Measurements from ENCODE around the gene ZFYVE19.

Gene ZFYVE19

GRCh38 chr15:40769274-40770146 is 37.4 kb upstream of the ZFYVE19 start, which contains the start of gene C15orf62:
Gene C15orf62, plus strand, starts transcription at chr15:40769980. Its CDS starts 516 bp downstream, at chr15:40770496.
- Histone ChIP-seq H3K27ac (ENCODE audit: low read length) (no peak within 1 kb of the TSS), H3K4me3 (ENCODE audit: low read length) (no peak within 1 kb of the TSS), H3K27me3 (ENCODE audit: control insufficient read depth, insufficient read depth, low read length) (peaks cover 5% of the 10 kb centered on the region), H3K36me3 (ENCODE audit: control insufficient read depth, low read depth, low read length) (peaks cover 8% of the 10 kb centered on the region), H3K9me3 (ENCODE audit: control insufficient read depth, low read depth, low read length) (no peaks in the 10 kb centered on the region), H3K9ac (ENCODE audit: low read length) (no peak within 1 kb of the TSS), H3K4me1 (ENCODE audit: control insufficient read depth, low read depth, low read length) (peaks cover 10% of the 10 kb centered on the region)

DNA sequence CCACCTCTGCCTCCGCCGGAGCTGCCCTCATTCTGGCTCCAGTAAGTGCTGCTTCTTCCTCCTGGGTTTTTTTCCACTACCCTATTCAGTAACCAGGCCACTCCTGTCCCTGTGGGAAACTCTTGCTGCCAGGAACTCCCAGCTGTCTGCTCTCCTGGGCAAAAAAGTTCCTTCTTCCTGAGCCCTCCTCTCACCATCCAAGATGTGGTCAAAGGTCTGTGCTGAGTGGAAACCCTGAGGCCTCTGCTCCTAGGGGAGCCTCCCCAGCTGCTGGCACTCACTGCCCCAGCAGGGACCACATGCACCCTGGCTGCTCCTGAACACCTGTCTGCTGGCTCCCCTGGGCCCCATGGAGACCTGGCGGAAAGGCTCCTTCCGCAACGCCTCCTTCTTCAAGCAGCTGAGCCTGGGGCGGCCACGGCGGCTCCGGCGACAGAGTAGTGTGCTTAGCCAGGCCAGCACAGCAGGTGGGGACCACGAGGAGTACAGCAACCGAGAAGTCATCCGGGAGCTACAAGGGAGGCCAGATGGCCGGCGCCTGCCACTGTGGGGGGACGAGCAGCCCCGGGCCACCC is 36.7 kb upstream of the ZFYVE19 start:
- Histone ChIP-seq H3K9me3 (ENCODE audit: control insufficient read depth, low read depth, low read length) (no peaks in the 10 kb centered on the region), H3K27me3 (ENCODE audit: control insufficient read depth, insufficient read depth, low read length) (no peaks in the 10 kb centered on the region), H3K4me3 (ENCODE audit: low read length) (no peak overlapping the region), H3K27ac (ENCODE audit: low read length) (no peak overlapping the region), H3K4me1 (ENCODE audit: control insufficient read depth, low read depth, low read length) (peaks cover 10% of the 10 kb centered on the region), H3K9ac (ENCODE audit: low read length) (no peak overlapping the region), H3K36me3 (ENCODE audit: control insufficient read depth, low read depth, low read length) (peaks cover 15% of the 10 kb centered on the region)

- Histone ChIP-seq H3K27me3 (ENCODE audit: control insufficient read depth, insufficient read depth, low read length) (no peaks in the 10 kb centered on the region), H3K4me1 (ENCODE audit: control insufficient read depth, low read depth, low read length) (peaks cover 1% of the 10 kb centered on the region), H3K4me3 (ENCODE audit: low read length) (no peak overlapping the region), H3K27ac (ENCODE audit: low read length) (no peak overlapping the region), H3K9me3 (ENCODE audit: control insufficient read depth, low read depth, low read length) (no peaks in the 10 kb centered on the region), H3K36me3 (ENCODE audit: control insufficient read depth, low read depth, low read length) (peaks cover 24% of the 10 kb centered on the region), H3K9ac (ENCODE audit: low read length) (no peak overlapping the region)
Observed at GRCh38 chr15:40771242-40771641, 35.6 kb upstream of the ZFYVE19 start.

- Histone ChIP-seq H3K9ac (ENCODE audit: low read length) (no peak overlapping the region), H3K4me1 (ENCODE audit: control insufficient read depth, low read depth, low read length) (no peaks in the 10 kb centered on the region), H3K36me3 (ENCODE audit: control insufficient read depth, low read depth, low read length) (peaks cover 31% of the 10 kb centered on the region), H3K27me3 (ENCODE audit: control insufficient read depth, insufficient read depth, low read length) (no peaks in the 10 kb centered on the region), H3K27ac (ENCODE audit: low read length) (no peak overlapping the region), H3K9me3 (ENCODE audit: control insufficient read depth, low read depth, low read length) (no peaks in the 10 kb centered on the region), H3K4me3 (ENCODE audit: low read length) (no peak overlapping the region)
Observed at GRCh38 chr15:40772014-40772413, 34.9 kb upstream of the ZFYVE19 start.

- Histone ChIP-seq H3K4me3 (ENCODE audit: low read length) (no peak overlapping the region), H3K4me1 (ENCODE audit: control insufficient read depth, low read depth, low read length) (no peaks in the 10 kb centered on the region), H3K27ac (ENCODE audit: low read length) (no peak overlapping the region), H3K9me3 (ENCODE audit: control insufficient read depth, low read depth, low read length) (no peaks in the 10 kb centered on the region), H3K9ac (ENCODE audit: low read length) (no peak overlapping the region), H3K27me3 (ENCODE audit: control insufficient read depth, insufficient read depth, low read length) (no peaks in the 10 kb centered on the region), H3K36me3 (ENCODE audit: control insufficient read depth, low read depth, low read length) (peaks cover 37% of the 10 kb centered on the region)
Observed at GRCh38 chr15:40773496-40773895, 33.4 kb upstream of the ZFYVE19 start.

GRCh38 chr15:40773902-40774301 is 33.0 kb upstream of the ZFYVE19 start:
- Histone ChIP-seq H3K36me3 (ENCODE audit: control insufficient read depth, low read depth, low read length) (peaks cover 41% of the 10 kb centered on the region), H3K27me3 (ENCODE audit: control insufficient read depth, insufficient read depth, low read length) (no peaks in the 10 kb centered on the region)

DNA sequence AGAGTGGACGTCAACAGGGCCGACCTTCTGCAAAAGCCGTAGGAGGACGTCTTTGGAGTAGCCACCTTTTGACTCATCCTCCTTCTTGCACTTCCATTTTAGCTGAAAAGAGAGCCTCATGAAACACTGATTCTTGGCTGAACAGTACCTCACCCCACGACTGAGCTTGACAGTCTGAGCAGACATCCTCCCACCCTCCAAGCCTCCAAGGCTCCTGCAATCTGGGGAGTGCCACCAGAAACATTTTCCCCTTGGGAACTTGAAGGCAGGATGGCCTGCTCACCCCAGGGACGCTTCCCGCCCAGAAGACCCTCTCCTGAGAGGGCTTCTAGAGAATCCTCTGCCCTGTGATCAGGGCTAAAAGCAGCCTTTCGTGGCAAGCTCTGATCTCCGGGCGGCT is 31.9 kb upstream of the ZFYVE19 start:
- H3K36me3 ChIP-seq (ENCODE audit: control insufficient read depth, low read depth, low read length): peaks cover 48% of the 10 kb centered on the region
- H3K9ac ChIP-seq (ENCODE audit: low read length): no peak overlapping the region

More at GRCh38 chr15:40773902-40774301, 33.0 kb upstream of the ZFYVE19 start:
- Histone ChIP-seq H3K4me3 (ENCODE audit: low read length) (no peak overlapping the region), H3K9me3 (ENCODE audit: control insufficient read depth, low read depth, low read length) (no peaks in the 10 kb centered on the region), H3K9ac (ENCODE audit: low read length) (no peak overlapping the region), H3K4me1 (ENCODE audit: control insufficient read depth, low read depth, low read length) (no peaks in the 10 kb centered on the region), H3K27ac (ENCODE audit: low read length) (no peak overlapping the region)

DNA sequence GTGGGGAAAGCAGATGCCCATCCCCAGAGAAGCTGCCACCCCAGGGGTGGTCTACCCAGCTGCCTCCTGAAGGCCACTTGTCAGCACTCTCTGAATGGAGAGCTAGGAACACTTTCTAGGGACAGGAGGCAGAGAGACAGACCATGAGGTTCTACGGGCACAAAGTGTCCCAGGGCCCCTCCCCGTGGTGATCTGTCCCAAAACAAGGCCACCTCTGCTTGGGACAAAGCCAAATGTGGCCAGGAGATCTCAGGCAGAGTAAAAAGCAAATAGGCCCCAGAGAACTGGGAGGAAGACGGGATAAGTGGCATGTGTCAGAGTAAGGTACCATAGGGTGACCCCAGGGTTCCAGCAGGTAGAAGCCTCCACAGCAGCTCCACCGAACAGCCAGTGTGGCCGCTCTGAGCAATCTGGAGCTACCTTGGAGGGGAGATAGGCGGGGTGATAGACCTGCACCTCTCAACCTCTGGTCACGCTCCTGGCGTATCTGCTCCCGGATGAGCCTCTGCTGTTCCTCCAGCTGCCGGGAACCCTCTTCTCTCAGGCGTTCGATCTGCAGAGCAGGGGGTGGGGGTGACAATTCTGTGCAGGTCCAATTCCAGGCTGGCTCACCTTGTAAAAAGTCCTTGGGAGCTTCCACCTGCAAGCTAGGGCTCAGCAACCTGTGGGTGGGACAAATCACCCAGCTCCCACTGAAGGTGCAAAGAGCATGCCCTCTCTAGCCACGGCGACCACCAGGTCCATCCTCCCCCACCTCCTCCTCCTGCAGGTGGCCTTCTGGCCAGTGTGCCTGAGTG is 31.0 kb upstream of the ZFYVE19 start:
- no peak overlapping the region for H3K4me3 ChIP-seq (ENCODE audit: low read length)
- H3K4me1 ChIP-seq (ENCODE audit: control insufficient read depth, low read depth, low read length): no peaks in the 10 kb centered on the region
- H3K9me3 ChIP-seq (ENCODE audit: control insufficient read depth, low read depth, low read length): no peaks in the 10 kb centered on the region
- no peak overlapping the region for H3K9ac ChIP-seq (ENCODE audit: low read length)
- H3K27me3 ChIP-seq (ENCODE audit: control insufficient read depth, insufficient read depth, low read length): no peaks in the 10 kb centered on the region
- H3K36me3 ChIP-seq (ENCODE audit: control insufficient read depth, low read depth, low read length): peaks cover 48% of the 10 kb centered on the region
- no peak overlapping the region for H3K27ac ChIP-seq (ENCODE audit: low read length)

More for the DNA sequence above, 31.9 kb upstream of the ZFYVE19 start:
- Histone ChIP-seq H3K9me3 (ENCODE audit: control insufficient read depth, low read depth, low read length) (no peaks in the 10 kb centered on the region), H3K4me1 (ENCODE audit: control insufficient read depth, low read depth, low read length) (no peaks in the 10 kb centered on the region), H3K27me3 (ENCODE audit: control insufficient read depth, insufficient read depth, low read length) (no peaks in the 10 kb centered on the region), H3K4me3 (ENCODE audit: low read length) (no peak overlapping the region), H3K27ac (ENCODE audit: low read length) (no peak overlapping the region)

GRCh38 chr15:40776537-40777141 is 30.2 kb upstream of the ZFYVE19 start:
- no peak overlapping the region for H3K4me3 ChIP-seq (ENCODE audit: low read length)
- no peaks in the 10 kb centered on the region for H3K9me3 ChIP-seq (ENCODE audit: control insufficient read depth, low read depth, low read length)
- H3K9ac ChIP-seq (ENCODE audit: low read length): no peak overlapping the region
- no peak overlapping the region for H3K27ac ChIP-seq (ENCODE audit: low read length)
- H3K36me3 ChIP-seq (ENCODE audit: control insufficient read depth, low read depth, low read length): peaks cover 48% of the 10 kb centered on the region
- H3K4me1 ChIP-seq (ENCODE audit: control insufficient read depth, low read depth, low read length): no peaks in the 10 kb centered on the region
- no peaks in the 10 kb centered on the region for H3K27me3 ChIP-seq (ENCODE audit: control insufficient read depth, insufficient read depth, low read length)

DNA sequence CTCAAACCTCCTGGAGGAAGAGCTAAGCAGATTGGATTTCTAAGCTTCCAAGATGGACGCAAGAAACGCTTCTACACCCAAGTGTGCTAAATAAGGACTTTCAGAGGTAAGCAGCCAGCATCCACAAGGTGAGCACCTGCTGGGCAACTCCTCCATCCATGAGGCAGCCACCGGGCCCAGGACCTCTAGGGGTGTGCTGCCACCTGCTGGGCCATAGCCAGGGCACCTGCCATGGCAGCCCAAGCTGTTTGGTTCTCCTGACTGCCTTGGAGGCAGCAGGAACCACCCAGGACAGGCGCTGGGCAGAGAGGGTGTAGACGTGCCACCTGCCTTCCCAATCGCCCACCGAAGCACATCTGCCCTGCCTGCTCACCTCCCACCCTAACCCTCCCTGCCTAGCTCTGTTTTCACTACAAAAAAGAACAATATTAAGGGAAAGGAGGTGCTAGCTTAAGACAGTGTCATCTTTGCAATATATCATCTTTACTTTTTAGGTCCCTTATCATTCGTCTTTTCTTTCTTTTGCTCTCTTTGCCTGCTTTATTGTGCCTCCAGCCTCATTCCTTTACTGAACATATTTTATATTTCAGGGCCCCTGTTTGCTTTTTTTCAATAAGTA is 24.2 kb upstream of the ZFYVE19 start:
- Histone ChIP-seq H3K4me1 (ENCODE audit: control insufficient read depth, low read depth, low read length) (peaks cover 15% of the 10 kb centered on the region), H3K4me3 (ENCODE audit: low read length) (no peak overlapping the region), H3K9ac (ENCODE audit: low read length) (no peak overlapping the region), H3K36me3 (ENCODE audit: control insufficient read depth, low read depth, low read length) (peaks cover 14% of the 10 kb centered on the region), H3K9me3 (ENCODE audit: control insufficient read depth, low read depth, low read length) (no peaks in the 10 kb centered on the region), H3K27ac (ENCODE audit: low read length) (no peak overlapping the region), H3K27me3 (ENCODE audit: control insufficient read depth, insufficient read depth, low read length) (no peaks in the 10 kb centered on the region)

DNA sequence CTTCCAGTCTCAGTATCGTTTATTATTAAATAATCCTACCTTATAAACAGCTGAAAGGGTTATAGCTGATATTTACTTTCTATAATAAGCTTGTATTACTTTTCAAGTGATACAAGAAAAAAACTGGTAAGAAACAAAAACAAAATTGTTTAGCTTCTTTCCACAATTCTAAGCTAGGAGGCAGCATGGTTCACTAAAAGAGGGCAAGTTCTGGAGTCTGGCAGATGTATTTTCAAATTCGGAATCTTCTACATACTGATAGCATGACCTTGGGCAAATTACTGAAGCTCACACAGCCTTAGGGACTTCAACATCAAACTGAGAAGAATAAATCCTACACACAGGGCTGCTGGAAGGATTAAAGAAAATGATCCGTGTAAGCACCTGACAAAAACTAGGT is 21.7 kb upstream of the ZFYVE19 start:
- Histone ChIP-seq H3K9ac (ENCODE audit: low read length) (no peak overlapping the region), H3K4me1 (ENCODE audit: control insufficient read depth, low read depth, low read length) (peaks cover 24% of the 10 kb centered on the region), H3K36me3 (ENCODE audit: control insufficient read depth, low read depth, low read length) (no peaks in the 10 kb centered on the region), H3K27me3 (ENCODE audit: control insufficient read depth, insufficient read depth, low read length) (no peaks in the 10 kb centered on the region), H3K4me3 (ENCODE audit: low read length) (no peak overlapping the region), H3K9me3 (ENCODE audit: control insufficient read depth, low read depth, low read length) (no peaks in the 10 kb centered on the region), H3K27ac (ENCODE audit: low read length) (no peak overlapping the region)

Data from iPS-18a (cell line).